Calu3 (cell line): ENCODE results near the gene NATD1. TPM values are rescaled to one million over a fixed set of nuclear protein-coding genes. Genes with fewer than 3 reads are reported as not detected.

ENCODE experiments used
- BruUV-seq: library from RNA; stranded (reverse); fragments of 400-500 nt; replicated peaks from 2 replicates; lab custom pipeline; 2021; lab: Mats Ljungman, UMichigan
- CTCF ChIA-PET: fragments of 300-600 bp; sonication (Branson Sonifier 250); formaldehyde crosslinking; loops from one replicate; lab custom pipeline; 2022; ENCODE audit warnings: antibody characterized with exemption; lab: Charles Lee
- DNase-seq: peaks from one replicate; pipeline ENCODE4 v3.0.0; 2022
- H3K27ac Mint-ChIP-seq: one replicate; pipeline ENCODE4 v1.8.0; 2022; ENCODE audit warnings: mixed read lengths; ENCODE audit not compliant: unreplicated experiment
- H3K27me3 Mint-ChIP-seq: one replicate; pipeline ENCODE4 v1.8.0; 2022; ENCODE audit warnings: mixed read lengths; ENCODE audit not compliant: unreplicated experiment
- H3K36me3 Mint-ChIP-seq: one replicate; pipeline ENCODE4 v1.8.0; 2022; ENCODE audit warnings: mild to moderate bottlenecking, moderate library complexity, mixed read lengths; ENCODE audit not compliant: insufficient read depth, unreplicated experiment
- H3K4me1 Mint-ChIP-seq: one replicate; pipeline ENCODE4 v1.8.0; 2022; ENCODE audit warnings: mild to moderate bottlenecking, low read depth, mixed read lengths; ENCODE audit not compliant: unreplicated experiment
- H3K4me3 Mint-ChIP-seq: one replicate; pipeline ENCODE4 v1.8.0; 2022; ENCODE audit warnings: mild to moderate bottlenecking, low read depth, moderate library complexity, mixed read lengths; ENCODE audit not compliant: unreplicated experiment
- H3K9me3 Mint-ChIP-seq: one replicate; pipeline ENCODE4 v1.8.0; 2022; ENCODE audit warnings: low read depth, mixed read lengths; ENCODE audit not compliant: unreplicated experiment
- CTCF ChIP-seq: fragments of 200-600 bp; IDR thresholded peaks from one replicate; pipeline ENCODE4 v1.8.0; 2022; ENCODE audit warnings: antibody characterized with exemption; ENCODE audit not compliant: unreplicated experiment
- intact Hi-C: fragments of 100-400 bp; cut with micrococcal nuclease; formaldehyde crosslinking; loops from one replicate; pipeline ENCODE4 v1.10.0; 2022; ENCODE audit not compliant: unreplicated experiment
- total RNA-seq: library from RNA; stranded (reverse); gene quantifications from 2 replicates; pipeline ENCODE4 v1.2.3, GENCODE V29; 2022

Gene NATD1
- total RNA-seq, 1 experiment from 2014 or later = 1.5 TPM

GRCh38 chr17:21253646-21254441 is 634 bp upstream of the NATD1 start:
- intact Hi-C loops = no loop called here
- no TSS peak for BruUV-seq
- TF ChIP-seq CTCF = no peak

GRCh38 chr17:21252289-21252795 is 868 bp downstream of the NATD1 start:
- Mint-ChIP-seq H3K36me3 (peaks cover 10% of the 10 kb centered on the region), H3K27me3 (peaks cover 10% of the 10 kb centered on the region), H3K4me1 (peaks cover 1% of the 10 kb centered on the region), H3K27ac (no peak overlapping the region), H3K9me3 (no peaks in the 10 kb centered on the region), H3K4me3 (peak overlapping the region; percentile 65)
- intact Hi-C loops = no loop called here
- no peak for DNase-seq
- TF ChIP-seq CTCF = no peak
- TSS peak; percentile 59 for BruUV-seq
- CTCF ChIA-PET = no interaction called here

More at GRCh38 chr17:21253646-21254441, 634 bp upstream of the NATD1 start:
- peaks cover 9% of the 10 kb centered on the region for H3K36me3 Mint-ChIP-seq
- DNase-seq = no peak
- no peaks in the 10 kb centered on the region for H3K9me3 Mint-ChIP-seq
- CTCF ChIA-PET = interaction anchor here (0.6 kb wide), 1 partner anchor 259 kb away, joined by 3 read pairs; no protein-coding TSS in a partner anchor
- no peak overlapping the region for H3K27ac Mint-ChIP-seq
- H3K4me3 Mint-ChIP-seq = peak overlapping the region; percentile 65
- H3K4me1 Mint-ChIP-seq = peaks cover 12% of the 10 kb centered on the region
- peaks cover 10% of the 10 kb centered on the region for H3K27me3 Mint-ChIP-seq

GRCh38 chr17:21251337-21252010 is 1.7 kb downstream of the NATD1 start:
- no peaks in the 10 kb centered on the region for H3K9me3 Mint-ChIP-seq
- CTCF ChIA-PET = no interaction called here
- no peaks in the 10 kb centered on the region for H3K4me1 Mint-ChIP-seq
- intact Hi-C loops = no loop called here
- no TSS peak for BruUV-seq
- H3K27ac Mint-ChIP-seq = no peak overlapping the region
- TF ChIP-seq CTCF = no peak
- no peak overlapping the region for H3K4me3 Mint-ChIP-seq
- peaks cover 10% of the 10 kb centered on the region for H3K36me3 Mint-ChIP-seq
- DNase-seq = no peak
- H3K27me3 Mint-ChIP-seq = peaks cover 10% of the 10 kb centered on the region

GRCh38 chr17:21250854-21251253 is 2.4 kb downstream of the NATD1 start:
- Mint-ChIP-seq H3K9me3 (no peaks in the 10 kb centered on the region), H3K36me3 (peaks cover 10% of the 10 kb centered on the region), H3K4me1 (no peaks in the 10 kb centered on the region), H3K27ac (no peak overlapping the region), H3K4me3 (no peak overlapping the region), H3K27me3 (peaks cover 10% of the 10 kb centered on the region)
- BruUV-seq = no TSS peak
- DNase-seq = no peak
- TF ChIP-seq CTCF = no peak
- CTCF ChIA-PET = no interaction called here
- intact Hi-C loops = no loop called here
